ENCODE data around the gene BTBD18.

The BTBD18 gene

DNA sequence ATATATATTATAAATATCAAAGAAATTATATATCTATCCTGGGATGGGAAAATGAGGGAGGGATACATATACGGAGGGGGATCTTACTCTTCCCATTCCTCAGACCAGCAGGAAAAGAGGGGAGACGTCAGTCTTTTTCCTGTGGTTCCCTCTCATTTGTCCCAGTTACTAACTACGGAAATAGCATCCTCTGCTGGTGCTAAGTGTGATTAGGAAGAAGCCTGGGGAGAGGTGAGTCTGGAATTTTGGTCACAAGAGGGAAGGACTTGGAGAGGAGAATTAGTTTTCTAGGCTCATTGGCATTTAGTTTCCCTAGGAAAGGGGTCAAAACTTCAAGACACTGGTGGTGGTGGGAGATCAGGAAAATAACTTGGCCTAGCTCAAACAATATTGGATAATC lies 51.2 kb downstream of the BTBD18 start:
- Histone ChIP-seq H3K27me3 (ENCODE audit: low read length) (no peaks in the 10 kb centered on the region), H4K20me1 (ENCODE audit: low read depth, low read length) (no peaks in the 10 kb centered on the region), H3K9me2 (replicated peaks; ENCODE audit: insufficient read depth, low read length) (no peaks in the 10 kb centered on the region), H2AFZ (ENCODE audit: low read depth, low read length, severe bottlenecking) (no peak overlapping the region), H3K36me3 (ENCODE audit: low read length) (peaks cover 14% of the 10 kb centered on the region), H3F3A (ENCODE audit: insufficient read depth) (peaks cover 7% of the 10 kb centered on the region; the same call in 1 of the 2 replicates), H3K27ac (ENCODE audit: low read depth, low read length) (no peak overlapping the region), H3K9ac (ENCODE audit: low read length) (no peak overlapping the region), H3K9me3 (ENCODE audit: insufficient read depth, low read length) (no peaks in the 10 kb centered on the region), H3K4me3 (ENCODE audit: insufficient read depth, low read length, poor library complexity, severe bottlenecking) (no peak overlapping the region), H3K79me2 (ENCODE audit: insufficient read depth, low read length) (no peaks in the 10 kb centered on the region), H3K4me2 (ENCODE audit: low read depth, low read length, poor library complexity, severe bottlenecking) (no peak overlapping the region)
- TF ChIP-seq, protein P1, sequence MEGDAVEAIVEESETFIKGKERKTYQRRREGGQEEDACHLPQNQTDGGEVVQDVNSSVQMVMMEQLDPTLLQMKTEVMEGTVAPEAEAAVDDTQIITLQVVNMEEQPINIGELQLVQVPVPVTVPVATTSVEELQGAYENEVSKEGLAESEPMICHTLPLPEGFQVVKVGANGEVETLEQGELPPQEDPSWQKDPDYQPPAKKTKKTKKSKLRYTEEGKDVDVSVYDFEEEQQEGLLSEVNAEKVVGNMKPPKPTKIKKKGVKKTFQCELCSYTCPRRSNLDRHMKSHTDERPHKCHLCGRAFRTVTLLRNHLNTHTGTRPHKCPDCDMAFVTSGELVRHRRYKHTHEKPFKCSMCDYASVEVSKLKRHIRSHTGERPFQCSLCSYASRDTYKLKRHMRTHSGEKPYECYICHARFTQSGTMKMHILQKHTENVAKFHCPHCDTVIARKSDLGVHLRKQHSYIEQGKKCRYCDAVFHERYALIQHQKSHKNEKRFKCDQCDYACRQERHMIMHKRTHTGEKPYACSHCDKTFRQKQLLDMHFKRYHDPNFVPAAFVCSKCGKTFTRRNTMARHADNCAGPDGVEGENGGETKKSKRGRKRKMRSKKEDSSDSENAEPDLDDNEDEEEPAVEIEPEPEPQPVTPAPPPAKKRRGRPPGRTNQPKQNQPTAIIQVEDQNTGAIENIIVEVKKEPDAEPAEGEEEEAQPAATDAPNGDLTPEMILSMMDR (IDR thresholded peaks at IDR 0.05; ENCODE audit: insufficient read depth, low read length, poor library complexity, severe bottlenecking) = no peak
- TF ChIP-seq EZH2phosphoT487 (conservative IDR thresholded peaks at IDR 0.05; ENCODE audit: low read length) = no peak

DNA sequence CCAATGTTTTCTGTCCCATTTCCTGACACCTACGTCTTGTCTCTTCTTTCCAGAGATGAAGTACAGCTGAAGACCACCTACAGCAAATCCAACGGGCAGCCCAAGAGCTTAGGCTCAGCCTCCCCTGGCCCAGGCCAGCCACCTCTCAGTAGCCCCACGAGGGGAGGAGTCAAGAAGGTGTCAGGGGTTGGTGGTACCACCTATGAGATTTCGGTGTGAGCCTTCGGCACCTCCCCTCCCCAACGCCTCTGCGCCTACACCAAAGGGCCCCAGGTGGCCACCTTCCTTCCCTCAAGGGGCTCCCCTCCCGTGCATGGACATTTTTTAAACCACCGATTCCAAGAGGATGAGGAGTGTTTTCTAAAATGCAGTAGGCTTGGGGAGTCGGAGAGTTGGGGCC lies 51.8 kb downstream of the BTBD18 start:
- H3K4me2 ChIP-seq (ENCODE audit: low read depth, low read length, poor library complexity, severe bottlenecking) = no peak overlapping the region
- H3K4me3 ChIP-seq (ENCODE audit: insufficient read depth, low read length, poor library complexity, severe bottlenecking) = no peak overlapping the region
- TF ChIP-seq EZH2phosphoT487 (conservative IDR thresholded peaks at IDR 0.05; ENCODE audit: low read length) = no peak
- TF ChIP-seq, protein P1 (IDR thresholded peaks at IDR 0.05; ENCODE audit: insufficient read depth, low read length, poor library complexity, severe bottlenecking) = no peak
- H3K79me2 ChIP-seq (ENCODE audit: insufficient read depth, low read length) = no peaks in the 10 kb centered on the region
- H3K27ac ChIP-seq (ENCODE audit: low read depth, low read length) = no peak overlapping the region
- H3K27me3 ChIP-seq (ENCODE audit: low read length) = no peaks in the 10 kb centered on the region
- H4K20me1 ChIP-seq (ENCODE audit: low read depth, low read length) = no peaks in the 10 kb centered on the region
- peaks cover 14% of the 10 kb centered on the region for H3K36me3 ChIP-seq (ENCODE audit: low read length)
- H3K9me2 ChIP-seq (replicated peaks; ENCODE audit: insufficient read depth, low read length) = no peaks in the 10 kb centered on the region
- H3K9ac ChIP-seq (ENCODE audit: low read length) = no peak overlapping the region
- no peaks in the 10 kb centered on the region for H3K9me3 ChIP-seq (ENCODE audit: insufficient read depth, low read length)
- peaks cover 7% of the 10 kb centered on the region; the same call in 1 of the 2 replicates for H3F3A ChIP-seq (ENCODE audit: insufficient read depth)
- H2AFZ ChIP-seq (ENCODE audit: low read depth, low read length, severe bottlenecking) = no peak overlapping the region

DNA sequence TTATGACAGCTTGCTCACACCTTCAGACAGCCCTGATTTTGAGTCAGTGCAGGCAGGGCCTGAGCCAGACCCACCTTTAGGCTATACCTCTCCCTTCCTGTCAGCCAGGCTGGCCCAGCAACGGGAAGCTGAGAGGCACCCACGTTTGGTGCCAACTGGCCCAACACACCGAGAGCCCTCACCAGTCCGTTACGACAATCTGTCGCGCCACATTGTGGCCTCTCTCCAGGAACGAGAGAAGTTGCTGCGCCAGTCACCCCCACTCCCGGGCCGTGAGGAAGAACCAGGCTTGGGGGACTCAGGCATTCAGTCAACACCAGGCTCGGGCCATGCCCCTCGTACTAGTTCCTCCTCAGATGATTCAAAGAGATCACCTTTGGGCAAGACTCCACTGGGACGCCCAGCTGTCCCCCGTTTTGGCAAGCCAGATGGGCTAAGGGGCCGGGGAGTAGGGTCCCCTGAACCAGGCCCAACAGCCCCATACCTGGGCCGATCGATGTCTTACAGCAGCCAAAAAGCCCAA lies 52.7 kb downstream of the BTBD18 start:
- no peaks in the 10 kb centered on the region for H3K27me3 ChIP-seq (ENCODE audit: low read length)
- no peak overlapping the region for H2AFZ ChIP-seq (ENCODE audit: low read depth, low read length, severe bottlenecking)
- H3K9me2 ChIP-seq (replicated peaks; ENCODE audit: insufficient read depth, low read length) = no peaks in the 10 kb centered on the region
- no peaks in the 10 kb centered on the region for H3K9me3 ChIP-seq (ENCODE audit: insufficient read depth, low read length)
- peaks cover 7% of the 10 kb centered on the region; the same call in 1 of the 2 replicates for H3F3A ChIP-seq (ENCODE audit: insufficient read depth)
- no peaks in the 10 kb centered on the region for H4K20me1 ChIP-seq (ENCODE audit: low read depth, low read length)
- H3K9ac ChIP-seq (ENCODE audit: low read length) = no peak overlapping the region
- H3K27ac ChIP-seq (ENCODE audit: low read depth, low read length) = no peak overlapping the region
- TF ChIP-seq, protein P1 (IDR thresholded peaks at IDR 0.05; ENCODE audit: insufficient read depth, low read length, poor library complexity, severe bottlenecking) = no peak
- TF ChIP-seq EZH2phosphoT487 (conservative IDR thresholded peaks at IDR 0.05; ENCODE audit: low read length) = no peak
- H3K4me3 ChIP-seq (ENCODE audit: insufficient read depth, low read length, poor library complexity, severe bottlenecking) = no peak overlapping the region
- peaks cover 11% of the 10 kb centered on the region for H3K36me3 ChIP-seq (ENCODE audit: low read length)
- H3K4me2 ChIP-seq (ENCODE audit: low read depth, low read length, poor library complexity, severe bottlenecking) = no peak overlapping the region
- no peaks in the 10 kb centered on the region for H3K79me2 ChIP-seq (ENCODE audit: insufficient read depth, low read length)

Data from SU-DHL-6 (cell line).